SK-N-SH (cell line): ENCODE results near the gene TNFRSF14. TPM values are rescaled to one million over a fixed set of nuclear protein-coding genes. Genes with fewer than 3 reads are reported as not detected.

ENCODE experiments used
- CTCF ChIA-PET: fragments of 300-600, 350-600 bp; formaldehyde crosslinking; extraction: SDS; loops from one replicate; lab custom pipeline; 2021; lab: Yijun Ruan, JAX
- POLR2A ChIA-PET: fragments of 350-600 bp; sonication (Branson Sonifier 250); formaldehyde crosslinking; extraction: SDS; loops from one replicate; lab custom pipeline; 2020; ENCODE audit warnings: antibody characterized with exemption, inconsistent platforms; lab: Yijun Ruan, JAX
- DNase-seq: peaks from one replicate; pipeline ENCODE4 v3.0.0; 2012
- H2AFZ ChIP-seq: fragments of 200-600 bp; sonication (generic); 2 replicates; pipeline ENCODE4 v1.8.1; 2016; ENCODE audit warnings: antibody characterized with exemption, mild to moderate bottlenecking, low read depth
- H3F3A ChIP-seq: fragments of 200-600 bp; sonication (generic); replicated peaks from 2 replicates; pipeline ENCODE3; 2016; ENCODE audit warnings: antibody characterized with exemption, mild to moderate bottlenecking; ENCODE audit not compliant: insufficient read depth
- H3K27ac ChIP-seq, 2 experiments: fragments of 200-500 bp in 1 of 2; fragments of 200-600 bp in 1 of 2; sonication (Bioruptor generic) in 1 of 2; sonication (generic), shearing (Covaris generic) in 1 of 2; 2 replicates each; pipeline versions ENCODE4 v1.5.1 to v1.6.1; 2014 to 2016; ENCODE audit warnings: low read depth in 2 of 2, inconsistent platforms in 1 of 2, low read length in 1 of 2, mild to moderate bottlenecking in 1 of 2, mixed read lengths in 1 of 2
- H3K27me3 ChIP-seq: fragments of 200-600 bp; sonication (generic), shearing (Covaris generic); 2 replicates; pipeline ENCODE4 v1.6.1; 2016; ENCODE audit warnings: mixed run types; ENCODE audit not compliant: insufficient read depth
- H3K36me3 ChIP-seq, 2 experiments: fragments of 200-500 bp in 1 of 2; fragments of 200-600 bp in 1 of 2; sonication (Bioruptor generic) in 1 of 2; sonication (generic) in 1 of 2; replicated peaks in 1 of 2; 2 replicates each; pipeline versions ENCODE3 to v1.5.1; 2014 to 2016; ENCODE audit warnings: low read length in 1 of 2, mild to moderate bottlenecking in 1 of 2; ENCODE audit not compliant: insufficient read depth in 2 of 2, control insufficient read depth in 1 of 2
- H3K4me1 ChIP-seq, 2 experiments: fragments of 200-500 bp in 1 of 2; fragments of 200-600 bp in 1 of 2; sonication (Bioruptor generic) in 1 of 2; sonication (generic), shearing (Covaris generic) in 1 of 2; 2 replicates each; pipeline versions ENCODE4 v1.5.1 to v1.6.1; 2014 to 2016; ENCODE audit warnings: low read depth in 1 of 2, low read length in 1 of 2, mixed run types in 1 of 2; ENCODE audit not compliant: insufficient read depth in 2 of 2, control insufficient read depth in 1 of 2
- H3K4me2 ChIP-seq: fragments of 200-600 bp; sonication (generic), shearing (Covaris generic); 2 replicates; pipeline ENCODE4 v1.6.1; 2017; ENCODE audit warnings: mixed run types
- H3K4me3 ChIP-seq, 2 experiments: fragments of 200-500 bp in 1 of 2; fragments of 200-600 bp in 1 of 2; sonication (Bioruptor generic) in 1 of 2; sonication (generic), shearing (Covaris generic) in 1 of 2; 2 replicates each; pipeline versions ENCODE4 v1.5.1 to v1.8.1; 2014 to 2016; ENCODE audit warnings: low read depth in 2 of 2, inconsistent platforms in 1 of 2, low read length in 1 of 2, mild to moderate bottlenecking in 1 of 2, mixed read lengths in 1 of 2, moderate library complexity in 1 of 2
- H3K79me2 ChIP-seq: fragments of 200-600 bp; sonication (generic); 2 replicates; pipeline ENCODE4 v1.8.1; 2017; ENCODE audit warnings: mild to moderate bottlenecking; ENCODE audit not compliant: insufficient read depth
- H3K9ac ChIP-seq: fragments of 200-600 bp; sonication (generic); 2 replicates; pipeline ENCODE4 v1.6.1; 2017; ENCODE audit warnings: mixed run types
- H3K9me2 ChIP-seq: fragments of 200-600 bp; sonication (generic); 2 replicates; pipeline ENCODE4 v1.6.1; 2017; ENCODE audit warnings: mixed run types
- H3K9me3 ChIP-seq: fragments of 200-600 bp; sonication (generic); 2 replicates; pipeline ENCODE4 v1.6.1; 2017; ENCODE audit warnings: mixed run types, mild to moderate bottlenecking, moderate library complexity
- H4K20me1 ChIP-seq: fragments of 200-600 bp; sonication (generic); 2 replicates; pipeline ENCODE4 v1.6.1; 2017; ENCODE audit warnings: mild to moderate bottlenecking, mixed run types; ENCODE audit not compliant: insufficient read depth
- CHD2 ChIP-seq: fragments of 150-350 bp; IDR thresholded peaks from 2 replicates; pipeline ENCODE4 v1.6.1; 2018; ENCODE audit warnings: low read length; ENCODE audit not compliant: partially characterized antibody
- CTCF ChIP-seq: fragments of 200-600 bp; sonication (generic); IDR thresholded peaks from 2 replicates; pipeline ENCODE4 v1.6.1; 2017; ENCODE audit warnings: antibody characterized with exemption, mild to moderate bottlenecking, moderate library complexity
- EP300 ChIP-seq, 2 experiments: IDR thresholded peaks; 2 replicates each; pipeline versions ENCODE4 v1.4.0 to v1.6.1; 2012; ENCODE audit warnings: borderline replicate concordance in 1 of 2, low read depth in 1 of 2, low read length in 1 of 2
- FOXJ3 ChIP-seq: sonication (generic); formaldehyde crosslinking; IDR thresholded peaks from 2 replicates; pipeline ENCODE4 v1.5.1; 2020; ENCODE audit warnings: mild to moderate bottlenecking, missing genetic modification reagents
- GATA2 ChIP-seq: sonication (generic); formaldehyde crosslinking; IDR thresholded peaks from 2 replicates; pipeline ENCODE4 v1.5.0; 2020; ENCODE audit warnings: mild to moderate bottlenecking, missing genetic modification reagents
- JUND ChIP-seq: IDR thresholded peaks from 2 replicates; pipeline ENCODE4 v1.4.0; 2012
- MEF2A ChIP-seq: IDR thresholded peaks from 2 replicates; pipeline ENCODE4 v1.4.0; 2012; ENCODE audit warnings: low read depth, borderline replicate concordance
- NFIC ChIP-seq: IDR thresholded peaks from 2 replicates; pipeline ENCODE4 v1.4.0; 2012; ENCODE audit warnings: borderline replicate concordance
- RAD21 ChIP-seq: IDR thresholded peaks from 2 replicates; pipeline ENCODE4 v1.6.1; 2012; ENCODE audit warnings: mild to moderate bottlenecking, low read length
- RCOR1 ChIP-seq: fragments of 150-350 bp; IDR thresholded peaks from 2 replicates; pipeline ENCODE4 v1.6.1; 2017; ENCODE audit warnings: antibody characterized with exemption, low read length
- SMC3 ChIP-seq: IDR thresholded peaks from 2 replicates; pipeline ENCODE4 v1.6.1; 2012; ENCODE audit warnings: low read depth, low read length, improper control_type of control experiment
- WGBS: methylation state at CpG from one replicate; pipeline ENCODE4 v1.1.6; 2017; ENCODE audit warnings: low lambda C conversion rate; 5-methylcytosine and 5-hydroxymethylcytosine counted together
- polyA plus RNA-seq, 3 experiments: library from polyadenylated mRNA; depleted of rRNA; stranded (reverse); fragments of >200 nt; gene quantifications; 2 replicates each; pipeline ENCODE4 v1.2.3, GENCODE V29; 2012
- TF ChIP-seq, protein P1 (sequence below): fragments of 150-350 bp; IDR thresholded peaks from 2 replicates; pipeline ENCODE4 v1.6.1; 2017; ENCODE audit warnings: antibody characterized with exemption, low read length, low read depth, borderline replicate concordance

TNFRSF14 gene
- polyA plus RNA-seq, 1 of the 3 experiments (the other 2 are of a cell fraction) = 0.28 TPM

GRCh38 chr1:2553871-2554620, 2.1 kb upstream of the TNFRSF14 start:
- no peak for DNase-seq
- ChIA-PET CTCF (interaction anchor here (0.6 to 3.3 kb wide), 5 partner anchors 11 to 870 kb away, joined by 3 to 16 read pairs (median 6); no protein-coding TSS in a partner anchor), POLR2A (no interaction called here)
- Histone ChIP-seq H3K4me3 (no peak overlapping the region), H3K27ac (no peak overlapping the region), H3K9me2 (no peaks in the 10 kb centered on the region), H3K9me3 (no peaks in the 10 kb centered on the region), H4K20me1 (no peaks in the 10 kb centered on the region), H3K9ac (no peak overlapping the region), H2AFZ (no peak overlapping the region), H3K4me1 (peaks cover 0 to 4% of the 10 kb centered on the region in 2 experiments; a peak in 1 of 4 replicates), H3K36me3 (no peaks in the 10 kb centered on the region), H3K4me2 (no peak overlapping the region), H3K27me3 (no peaks in the 10 kb centered on the region), H3F3A (no peaks in the 10 kb centered on the region), H3K79me2 (no peaks in the 10 kb centered on the region)
- WGBS = 68% methylated on average over 21 of the region's 30 CpGs
- TF ChIP-seq EP300 (IDR thresholded peaks at IDR 0.05; ENCODE audit: borderline replicate concordance in 1 of 2, low read depth in 1 of 2, low read length in 1 of 2) (no peak), NFIC (no peak), FOXJ3 (no peak), CTCF (no peak), MEF2A (no peak), RCOR1 (no peak), JUND (no peak), RAD21 (no peak), CHD2 (no peak)

DNA sequence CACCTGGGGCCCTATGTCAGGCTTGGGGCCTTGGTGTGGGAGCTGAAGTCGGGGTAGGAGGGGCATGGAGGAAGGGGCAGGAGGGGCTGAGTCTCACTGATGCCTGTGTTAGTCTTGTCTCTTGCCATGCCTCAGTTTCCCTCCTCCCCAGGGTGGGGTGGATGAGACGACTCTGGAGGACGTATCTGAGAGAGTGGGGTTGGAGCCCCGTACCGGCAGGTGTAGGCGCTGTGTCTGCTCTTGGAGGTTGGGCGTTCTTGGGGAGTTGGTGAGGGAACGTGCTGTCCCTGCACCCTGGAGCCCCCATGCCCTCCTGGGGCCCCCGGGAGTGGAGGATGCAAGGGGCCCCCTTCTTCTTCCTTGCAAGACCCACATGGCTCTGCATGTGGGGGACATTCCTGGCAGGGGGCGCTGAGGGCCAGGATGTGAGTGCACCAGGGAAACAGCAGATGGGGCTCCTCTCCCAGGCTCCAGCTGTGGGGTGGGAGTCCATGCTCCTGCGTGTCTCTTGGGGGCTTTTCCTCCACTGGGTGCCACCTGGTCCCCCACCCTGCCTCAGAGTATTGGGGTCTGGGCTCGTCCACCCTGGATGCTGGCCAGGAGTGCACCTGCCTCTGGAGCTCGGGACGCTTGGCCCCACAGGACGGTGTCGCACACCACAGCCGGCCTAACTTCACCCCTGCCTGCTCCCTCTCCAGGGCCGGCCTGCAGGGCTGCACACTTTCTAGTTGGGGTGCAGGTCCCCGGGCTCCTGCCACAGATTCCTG, 1.4 kb upstream of the TNFRSF14 start:
- Histone ChIP-seq H3K27ac (no peak overlapping the region), H3K9ac (no peak overlapping the region), H3K9me3 (no peaks in the 10 kb centered on the region), H3K36me3 (no peaks in the 10 kb centered on the region), H4K20me1 (no peaks in the 10 kb centered on the region), H3K4me2 (no peak overlapping the region), H3K4me3 (no peak overlapping the region), H3K4me1 (peaks cover 0 to 4% of the 10 kb centered on the region in 2 experiments; a peak in 1 of 4 replicates), H3K79me2 (no peaks in the 10 kb centered on the region), H3F3A (no peaks in the 10 kb centered on the region), H2AFZ (no peak overlapping the region), H3K27me3 (no peaks in the 10 kb centered on the region), H3K9me2 (no peaks in the 10 kb centered on the region)
- CTCF ChIA-PET = interaction anchor here (0.6 to 3.3 kb wide), 8 partner anchors 10 to 870 kb away, joined by 3 to 16 read pairs (median 6); no protein-coding TSS in a partner anchor
- POLR2A ChIA-PET = no interaction called here
- TF ChIP-seq GATA2 (CRISPR knock-in tag) (no peak), SMC3 (peak; percentile 49; the same call in 1 of the 2 replicates), RAD21 (peak; percentile 67), CTCF (peak; percentile 30), JUND (no peak), FOXJ3 (no peak)
- TF ChIP-seq, protein P1, sequence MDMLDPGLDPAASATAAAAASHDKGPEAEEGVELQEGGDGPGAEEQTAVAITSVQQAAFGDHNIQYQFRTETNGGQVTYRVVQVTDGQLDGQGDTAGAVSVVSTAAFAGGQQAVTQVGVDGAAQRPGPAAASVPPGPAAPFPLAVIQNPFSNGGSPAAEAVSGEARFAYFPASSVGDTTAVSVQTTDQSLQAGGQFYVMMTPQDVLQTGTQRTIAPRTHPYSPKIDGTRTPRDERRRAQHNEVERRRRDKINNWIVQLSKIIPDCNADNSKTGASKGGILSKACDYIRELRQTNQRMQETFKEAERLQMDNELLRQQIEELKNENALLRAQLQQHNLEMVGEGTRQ = no peak
- DNase-seq = peak; percentile 77
- 73% methylated on average over 8 of the region's 19 CpGs for WGBS
